ENCODE measurements around the gene CNFN. TPM values are rescaled to one million over a fixed set of nuclear protein-coding genes. Genes with fewer than 3 reads are reported as not detected.

Gene CNFN
- total RNA-seq, 4 donors from 2014 or later = 530 to 1,759 (median 921) TPM

- DNase-seq = peak; percentile 65
- 0 to 25% methylated on average over 7 to 9 of the region's 65 CpGs for WGBS, 2 donors
- intact Hi-C loops (cut with DNase I) = no loop called here
These were observed 33.6 kb upstream of the CNFN start for GRCh38 chr19:42423462-42424344.

GRCh38 chr19:42422901-42423461 lies 32.9 kb upstream of the CNFN start:
- Histone ChIP-seq H3K27ac (peak overlapping the region; percentile 76 to 85 (median 78)), H3K9me3 (no peaks in the 10 kb centered on the region), H3K4me3 (peak overlapping the region; percentile 59 to 74 (median 62)), H3K4me1 (peaks cover 35 to 56% (median 48%) of the 10 kb centered on the region in 3 donors), H3K27me3 (peaks cover 0 to 11% (median 0%) of the 10 kb centered on the region in 4 donors), H3K36me3 (no peaks in the 10 kb centered on the region)
- TF ChIP-seq POLR2A (IDR thresholded peaks at IDR 0.05) = no peak
- no peak for TF ChIP-seq CTCF (IDR thresholded peaks at IDR 0.05)
- no peak for DNase-seq
- intact Hi-C loops (cut with DNase I) = no loop called here
- WGBS, 2 donors = 2% methylated on average over 29 of the region's 38 CpGs; no CpG with 5 or more reads in 1 of the 2 donors

More at GRCh38 chr19:42423462-42424344, 33.6 kb upstream of the CNFN start:
- Histone ChIP-seq H3K4me3 (peak overlapping the region; percentile 59 to 74 (median 62)), H3K9me3 (no peaks in the 10 kb centered on the region), H3K27ac (peak overlapping the region; percentile 76 to 85 (median 78)), H3K36me3 (no peaks in the 10 kb centered on the region), H3K27me3 (peaks cover 0 to 11% (median 0%) of the 10 kb centered on the region in 4 donors), H3K4me1 (peaks cover 35 to 56% (median 48%) of the 10 kb centered on the region in 3 donors)
- TF ChIP-seq CTCF (IDR thresholded peaks at IDR 0.05) (peak in 1 of 6 experiments; percentile 21), POLR2A (IDR thresholded peaks at IDR 0.05) (peak in 2 of 4 donors; percentile 25 to 60)

GRCh38 chr19:42422092-42422900 lies 32.2 kb upstream of the CNFN start:
- 33 to 72% methylated on average over 4 to 11 of the region's 17 CpGs for WGBS, 2 donors
- H3K36me3 ChIP-seq = no peaks in the 10 kb centered on the region
- peaks cover 35 to 56% (median 48%) of the 10 kb centered on the region in 3 donors for H3K4me1 ChIP-seq
- DNase-seq = no peak
- H3K27me3 ChIP-seq = peaks cover 0 to 11% (median 0%) of the 10 kb centered on the region in 4 donors
- no peak for TF ChIP-seq POLR2A (IDR thresholded peaks at IDR 0.05)
- no peak for TF ChIP-seq CTCF (IDR thresholded peaks at IDR 0.05)
- peak overlapping the region; percentile 59 to 74 (median 62) for H3K4me3 ChIP-seq
- H3K9me3 ChIP-seq = no peaks in the 10 kb centered on the region
- intact Hi-C loops (cut with DNase I) = no loop called here
- H3K27ac ChIP-seq = peak overlapping the region; percentile 76 to 85 (median 78)

GRCh38 chr19:42421591-42422031 lies 31.5 kb upstream of the CNFN start:
- no peaks in the 10 kb centered on the region for H3K36me3 ChIP-seq
- H3K27ac ChIP-seq = peak overlapping the region; percentile 76 to 85 (median 78)
- H3K27me3 ChIP-seq = peaks cover 0 to 11% (median 0%) of the 10 kb centered on the region in 4 donors
- DNase-seq = no peak
- H3K4me1 ChIP-seq = peaks cover 35 to 56% (median 48%) of the 10 kb centered on the region in 3 donors
- TF ChIP-seq CTCF (IDR thresholded peaks at IDR 0.05) (no peak), POLR2A (IDR thresholded peaks at IDR 0.05) (no peak)
- 40 to 47% methylated on average over 4 to 5 of the region's 9 CpGs for WGBS, 2 donors
- H3K9me3 ChIP-seq = no peaks in the 10 kb centered on the region
- H3K4me3 ChIP-seq = peak overlapping the region in 2 of 4 donors; percentile 59 to 74
- intact Hi-C loops (cut with DNase I) = no loop called here
